Chondrocyte (in vitro differentiated cells): ENCODE measurements around the gene AGBL1. TPM values are rescaled to one million over a fixed set of nuclear protein-coding genes. Genes with fewer than 3 reads are reported as not detected.

Source experiments
- DNase-seq: peaks from one replicate; pipeline ENCODE4 v3.0.0; 2021; ENCODE audit warnings: mixed read lengths, low spot score
- H3K27ac Mint-ChIP-seq: one replicate; pipeline ENCODE4 v1.8.0; 2021; ENCODE audit warnings: mild to moderate bottlenecking, moderate library complexity, mixed read lengths; ENCODE audit not compliant: unreplicated experiment
- H3K27me3 Mint-ChIP-seq: 2 replicates; pipeline ENCODE4 v1.8.0; 2021; ENCODE audit warnings: low read depth, mixed read lengths
- H3K36me3 Mint-ChIP-seq: 2 replicates; pipeline ENCODE4 v1.8.0; 2021; ENCODE audit warnings: low read depth, mixed read lengths
- H3K4me1 Mint-ChIP-seq: 2 replicates; pipeline ENCODE4 v1.8.0; 2021; ENCODE audit warnings: low read depth, mild to moderate bottlenecking, mixed read lengths
- H3K4me3 Mint-ChIP-seq: one replicate; pipeline ENCODE4 v1.8.0; 2021; ENCODE audit warnings: mild to moderate bottlenecking, moderate library complexity, mixed read lengths; ENCODE audit not compliant: unreplicated experiment
- H3K9me3 Mint-ChIP-seq: 2 replicates; pipeline ENCODE4 v1.8.0; 2021; ENCODE audit warnings: low read depth, mixed read lengths
- CTCF ChIP-seq: fragments of 200-600 bp; sonication (generic); IDR thresholded peaks from 2 replicates; pipeline ENCODE4 v1.5.0; 2021; ENCODE audit warnings: antibody characterized with exemption, mild to moderate bottlenecking, moderate library complexity
- total RNA-seq: library from RNA; stranded (reverse); gene quantifications from 3 replicates; pipeline ENCODE4 v1.2.1, GENCODE V29; 2021

The AGBL1 gene
- total RNA-seq, 1 donor from 2014 or later, result not detected

GRCh38 chr15:86603466-86603865, 523.8 kb downstream of the AGBL1 start:
- no peak for TF ChIP-seq CTCF
- H3K27ac Mint-ChIP-seq, result no peak overlapping the region
- no peaks in the 10 kb centered on the region for H3K9me3 Mint-ChIP-seq

GRCh38 chr15:86608461-86609205, 529.0 kb downstream of the AGBL1 start:
- Mint-ChIP-seq H3K4me1 (no peaks in the 10 kb centered on the region), H3K27me3 (no peaks in the 10 kb centered on the region), H3K36me3 (no peaks in the 10 kb centered on the region), H3K9me3 (no peaks in the 10 kb centered on the region), H3K4me3 (no peak overlapping the region), H3K27ac (no peak overlapping the region)
- TF ChIP-seq CTCF, result no peak
- DNase-seq, result no peak

More at GRCh38 chr15:86603466-86603865, 523.8 kb downstream of the AGBL1 start:
- no peak for DNase-seq
- Mint-ChIP-seq H3K27me3 (no peaks in the 10 kb centered on the region), H3K4me1 (no peaks in the 10 kb centered on the region), H3K36me3 (no peaks in the 10 kb centered on the region), H3K4me3 (no peak overlapping the region)

GRCh38 chr15:86609275-86609674, 529.6 kb downstream of the AGBL1 start:
- Mint-ChIP-seq H3K27me3 (no peaks in the 10 kb centered on the region), H3K4me1 (no peaks in the 10 kb centered on the region), H3K36me3 (no peaks in the 10 kb centered on the region), H3K9me3 (no peaks in the 10 kb centered on the region), H3K27ac (no peak overlapping the region), H3K4me3 (no peak overlapping the region)
- no peak for TF ChIP-seq CTCF
- DNase-seq, result no peak

GRCh38 chr15:86610038-86610437, 530.4 kb downstream of the AGBL1 start:
- H3K36me3 Mint-ChIP-seq, result no peaks in the 10 kb centered on the region
- DNase-seq, result no peak
- no peak for TF ChIP-seq CTCF
- H3K9me3 Mint-ChIP-seq, result no peaks in the 10 kb centered on the region
- H3K4me3 Mint-ChIP-seq, result no peak overlapping the region
- no peaks in the 10 kb centered on the region for H3K27me3 Mint-ChIP-seq
- H3K4me1 Mint-ChIP-seq, result no peaks in the 10 kb centered on the region
- no peak overlapping the region for H3K27ac Mint-ChIP-seq

- H3K36me3 Mint-ChIP-seq, result no peaks in the 10 kb centered on the region
- DNase-seq, result no peak
- H3K27me3 Mint-ChIP-seq, result no peaks in the 10 kb centered on the region
- H3K4me3 Mint-ChIP-seq, result no peak overlapping the region
- no peaks in the 10 kb centered on the region for H3K4me1 Mint-ChIP-seq
- no peaks in the 10 kb centered on the region for H3K9me3 Mint-ChIP-seq
- no peak overlapping the region for H3K27ac Mint-ChIP-seq
- no peak for TF ChIP-seq CTCF
Observed at GRCh38 chr15:86611417-86612040, 531.9 kb downstream of the AGBL1 start.
